Smooth muscle cell (in vitro differentiated cells): ENCODE data around the gene MT1X. TPM values are rescaled to one million over a fixed set of nuclear protein-coding genes. Genes with fewer than 3 reads are reported as not detected.

Experiments
- DNase-seq: peaks from one replicate; lab custom pipeline; 2025; ENCODE audit not compliant: unreplicated experiment; lab: John Stamatoyannopoulos, UW
- H2AFZ ChIP-seq: fragments of 200-600 bp; sonication (generic); 2 replicates; pipeline ENCODE4 v1.6.0; 2016; ENCODE audit warnings: antibody characterized with exemption, low read depth, mild to moderate bottlenecking
- H3F3A ChIP-seq: fragments of 200-600 bp; sonication (generic); 2 replicates; pipeline ENCODE4 v1.6.0; 2017; ENCODE audit warnings: antibody characterized with exemption, low read depth
- H3K27ac ChIP-seq: fragments of 200-600 bp; sonication (generic); 2 replicates; pipeline ENCODE4 v1.5.1; 2016; ENCODE audit warnings: low read depth, mild to moderate bottlenecking
- H3K27me3 ChIP-seq: fragments of 200-600 bp; sonication (generic); 2 replicates; pipeline ENCODE4 v1.6.1; 2016; ENCODE audit warnings: low read depth, mild to moderate bottlenecking
- H3K36me3 ChIP-seq: fragments of 200-600 bp; sonication (generic); 2 replicates; pipeline ENCODE4 v1.5.1; 2016; ENCODE audit warnings: low read depth
- H3K4me1 ChIP-seq: fragments of 200-600 bp; sonication (generic); 2 replicates; pipeline ENCODE4 v1.5.1; 2016; ENCODE audit warnings: low read depth
- H3K4me2 ChIP-seq: fragments of 200-600 bp; sonication (generic); 2 replicates; pipeline ENCODE4 v1.6.0; 2016; ENCODE audit warnings: mild to moderate bottlenecking
- H3K4me3 ChIP-seq: fragments of 200-600 bp; sonication (generic); 2 replicates; pipeline ENCODE4 v1.5.1; 2016; ENCODE audit warnings: mild to moderate bottlenecking
- H3K79me2 ChIP-seq: fragments of 200-600 bp; sonication (generic); 2 replicates; pipeline ENCODE4 v1.6.0; 2016; ENCODE audit warnings: low read depth, mild to moderate bottlenecking
- H3K9ac ChIP-seq: fragments of 200-600 bp; sonication (generic); 2 replicates; pipeline ENCODE4 v1.6.0; 2016; ENCODE audit warnings: low read depth
- H3K9me3 ChIP-seq: fragments of 200-600 bp; sonication (generic); replicated peaks from 2 replicates; pipeline ENCODE4 v1.5.1; 2016; ENCODE audit warnings: low read depth
- H4K20me1 ChIP-seq: fragments of 200-600 bp; sonication (generic); 2 replicates; pipeline ENCODE4 v1.6.0; 2016; ENCODE audit warnings: low read depth
- WGBS: methylation state at CpG from one replicate; pipeline ENCODE4 v1.1.7; 2016; ENCODE audit warnings: low lambda C conversion rate; 5-methylcytosine and 5-hydroxymethylcytosine counted together
- polyA plus RNA-seq: library from polyadenylated mRNA; unstranded; fragments of >200 nt; fragmentation: Nextera tagmentation; extraction: Ambion mirVana; gene quantifications from 2 replicates; pipeline ENCODE4 v1.2.1, GENCODE V29; 2016
- total RNA-seq: library from RNA; depleted of rRNA; stranded (reverse); fragments of >200 nt; gene quantifications from 2 replicates; pipeline ENCODE4 v1.2.3, GENCODE V29; 2014
- TF ChIP-seq, protein P1 (sequence below): fragments of 200-600 bp; sonication (generic); IDR thresholded peaks from 2 replicates; pipeline ENCODE4 v1.5.1; 2017; ENCODE audit warnings: borderline replicate concordance, mild to moderate bottlenecking, antibody characterized with exemption; ENCODE audit not compliant: insufficient read depth, poor library complexity, severe bottlenecking

Gene MT1X
- total and polyA plus RNA-seq, 2 experiments from 2014 or later = 0.76 to 11.7 TPM

DNA sequence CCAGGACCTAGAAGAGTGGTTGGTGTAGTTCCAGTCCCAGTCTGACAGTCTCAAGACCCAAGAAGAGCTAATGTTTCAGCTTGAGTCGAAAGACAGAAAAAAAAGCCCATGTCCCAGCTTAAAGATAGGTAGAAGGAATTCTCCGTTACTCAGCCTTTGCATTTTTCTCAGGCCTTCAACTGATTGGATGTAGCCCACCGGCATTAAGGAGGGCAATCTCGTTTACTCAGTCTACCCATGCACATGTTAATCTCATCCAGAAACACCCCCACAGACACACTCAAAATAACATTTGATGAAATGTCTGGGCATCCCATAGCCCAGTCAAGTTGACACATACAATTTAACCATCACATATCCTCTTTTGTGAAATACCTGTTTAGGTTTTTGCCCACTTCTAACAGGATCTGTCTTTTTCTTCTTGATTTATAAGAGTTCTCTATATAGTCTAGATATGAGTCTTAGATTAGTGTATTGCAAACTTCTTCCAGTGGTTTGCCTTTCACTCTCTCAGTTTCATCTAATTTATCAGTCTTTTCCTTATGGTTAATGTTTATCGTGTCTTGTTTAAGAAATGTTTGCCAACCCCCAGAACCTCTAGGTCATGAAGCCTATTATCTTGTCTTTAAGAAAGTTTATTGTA lies 40.1 kb downstream of the MT1X start:
- H3K79me2 ChIP-seq = no peaks in the 10 kb centered on the region
- no peaks in the 10 kb centered on the region for H3K9me3 ChIP-seq
- no peaks in the 10 kb centered on the region for H4K20me1 ChIP-seq
- H3K4me1 ChIP-seq = no peaks in the 10 kb centered on the region
- H2AFZ ChIP-seq = no peak overlapping the region
- H3K27ac ChIP-seq = no peak overlapping the region
- H3K27me3 ChIP-seq = peaks cover 8% of the 10 kb centered on the region
- TF ChIP-seq, protein P1, sequence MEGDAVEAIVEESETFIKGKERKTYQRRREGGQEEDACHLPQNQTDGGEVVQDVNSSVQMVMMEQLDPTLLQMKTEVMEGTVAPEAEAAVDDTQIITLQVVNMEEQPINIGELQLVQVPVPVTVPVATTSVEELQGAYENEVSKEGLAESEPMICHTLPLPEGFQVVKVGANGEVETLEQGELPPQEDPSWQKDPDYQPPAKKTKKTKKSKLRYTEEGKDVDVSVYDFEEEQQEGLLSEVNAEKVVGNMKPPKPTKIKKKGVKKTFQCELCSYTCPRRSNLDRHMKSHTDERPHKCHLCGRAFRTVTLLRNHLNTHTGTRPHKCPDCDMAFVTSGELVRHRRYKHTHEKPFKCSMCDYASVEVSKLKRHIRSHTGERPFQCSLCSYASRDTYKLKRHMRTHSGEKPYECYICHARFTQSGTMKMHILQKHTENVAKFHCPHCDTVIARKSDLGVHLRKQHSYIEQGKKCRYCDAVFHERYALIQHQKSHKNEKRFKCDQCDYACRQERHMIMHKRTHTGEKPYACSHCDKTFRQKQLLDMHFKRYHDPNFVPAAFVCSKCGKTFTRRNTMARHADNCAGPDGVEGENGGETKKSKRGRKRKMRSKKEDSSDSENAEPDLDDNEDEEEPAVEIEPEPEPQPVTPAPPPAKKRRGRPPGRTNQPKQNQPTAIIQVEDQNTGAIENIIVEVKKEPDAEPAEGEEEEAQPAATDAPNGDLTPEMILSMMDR = no peak
- no peak overlapping the region for H3K4me2 ChIP-seq
- no peaks in the 10 kb centered on the region for H3K36me3 ChIP-seq
- 66% methylated on average over 5 of the region's 5 CpGs for whole genome bisulfite sequencing
- H3F3A ChIP-seq = no peaks in the 10 kb centered on the region
- DNase-seq = no peak
- no peak overlapping the region for H3K9ac ChIP-seq
- no peak overlapping the region for H3K4me3 ChIP-seq

DNA sequence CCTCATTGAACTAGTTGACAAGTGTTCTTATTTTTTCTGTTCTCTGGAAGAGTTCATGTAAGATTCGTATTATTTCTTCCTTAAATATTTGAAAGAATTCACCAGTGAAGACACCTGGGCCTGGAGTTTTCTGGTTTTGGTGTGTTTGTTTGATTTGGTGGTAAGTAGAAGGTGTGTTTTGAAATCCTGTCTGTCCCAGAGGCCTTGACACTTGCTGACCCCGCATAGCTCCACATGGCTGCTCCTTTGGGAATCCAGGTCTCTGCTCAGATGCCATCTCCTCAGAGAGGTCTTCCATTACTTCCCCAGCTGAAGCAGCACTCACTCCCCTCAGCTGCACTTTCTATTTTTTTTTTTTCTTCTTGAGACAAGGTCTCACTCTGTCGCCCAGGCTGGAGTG lies 41.9 kb downstream of the MT1X start:
- 99% methylated on average over 3 of the region's 3 CpGs for WGBS
- no peak overlapping the region for H3K4me3 ChIP-seq

DNA sequence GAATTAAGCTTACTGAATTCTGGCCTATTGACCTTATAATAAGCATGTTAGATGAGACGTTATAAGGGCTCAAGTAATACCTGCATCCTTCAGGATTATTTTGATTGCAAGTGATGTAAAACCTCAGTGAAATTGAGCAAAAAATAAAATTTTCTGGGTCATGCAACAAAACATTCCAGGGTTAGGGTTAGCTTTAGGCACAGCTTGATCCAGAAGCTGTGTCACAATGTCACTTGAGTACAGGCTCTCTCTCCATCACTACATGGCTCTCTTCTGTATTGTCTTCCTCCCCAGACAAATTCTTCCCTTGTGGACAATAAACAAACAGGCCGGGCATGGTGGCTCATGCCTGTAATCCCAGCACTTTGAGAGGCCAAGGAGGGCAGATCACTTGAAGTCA lies 44.0 kb downstream of the MT1X start:
- H3K36me3 ChIP-seq = no peaks in the 10 kb centered on the region
- no peak overlapping the region for H3K9ac ChIP-seq
- no peak overlapping the region for H2AFZ ChIP-seq
- H3K27ac ChIP-seq = no peak overlapping the region
- WGBS = 87% methylated on average over 2 of the region's 2 CpGs
- no peaks in the 10 kb centered on the region for H3F3A ChIP-seq
- H3K4me3 ChIP-seq = no peak overlapping the region
- no peaks in the 10 kb centered on the region for H3K9me3 ChIP-seq
- peaks cover 4% of the 10 kb centered on the region for H3K4me1 ChIP-seq
- no peak overlapping the region for H3K4me2 ChIP-seq
- H3K79me2 ChIP-seq = peaks cover 13% of the 10 kb centered on the region
- TF ChIP-seq, protein P1 = no peak
- no peak for DNase-seq
- H4K20me1 ChIP-seq = no peaks in the 10 kb centered on the region
- no peaks in the 10 kb centered on the region for H3K27me3 ChIP-seq

More for the DNA sequence above, 41.9 kb downstream of the MT1X start:
- Histone ChIP-seq H3K27ac (no peak overlapping the region), H3K4me2 (no peak overlapping the region), H3K27me3 (peaks cover 8% of the 10 kb centered on the region), H3K4me1 (peaks cover 3% of the 10 kb centered on the region), H3K9ac (no peak overlapping the region), H3K79me2 (no peaks in the 10 kb centered on the region), H2AFZ (no peak overlapping the region), H3F3A (no peaks in the 10 kb centered on the region), H4K20me1 (no peaks in the 10 kb centered on the region), H3K36me3 (no peaks in the 10 kb centered on the region), H3K9me3 (no peaks in the 10 kb centered on the region)
- TF ChIP-seq, protein P1 = no peak
- no peak for DNase-seq

DNA sequence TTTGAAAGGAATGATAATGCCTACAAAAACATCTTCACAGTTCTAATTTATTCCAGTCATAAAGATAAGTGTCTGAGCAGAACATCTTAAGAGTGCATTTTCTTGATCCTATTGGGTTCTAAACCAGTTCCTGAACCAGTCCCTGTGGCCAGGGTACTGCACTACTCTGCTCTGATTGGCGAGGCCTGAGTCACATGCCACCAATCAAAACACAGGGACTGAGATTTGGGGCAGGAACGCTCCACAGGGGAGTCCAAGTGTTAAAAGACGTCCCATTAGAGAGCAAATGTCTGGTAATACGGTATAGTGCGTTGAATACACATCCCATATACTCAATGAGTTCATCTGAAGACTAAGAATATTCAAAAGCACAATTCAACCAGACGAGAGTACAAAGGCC lies 44.7 kb downstream of the MT1X start:
- Histone ChIP-seq H3K4me3 (no peak overlapping the region), H3K27ac (no peak overlapping the region), H3F3A (no peaks in the 10 kb centered on the region), H2AFZ (no peak overlapping the region), H4K20me1 (no peaks in the 10 kb centered on the region), H3K79me2 (peaks cover 19% of the 10 kb centered on the region), H3K36me3 (no peaks in the 10 kb centered on the region), H3K4me1 (peaks cover 4% of the 10 kb centered on the region), H3K27me3 (no peaks in the 10 kb centered on the region), H3K4me2 (no peak overlapping the region), H3K9me3 (no peaks in the 10 kb centered on the region), H3K9ac (no peak overlapping the region)
- TF ChIP-seq, protein P1 = no peak
- DNase-seq = no peak
- 89% methylated on average over 6 of the region's 6 CpGs for WGBS
